GM21526 (cell line): Measurements from ENCODE around the gene HIBCH.

Source experiments
- ATAC-seq: cut with Tn5 transposase; IDR thresholded peaks from one replicate; pipeline ENCODE4 v1.9.1; 2021; ENCODE audit warnings: moderate library complexity; ENCODE audit not compliant: unreplicated experiment, low FRiP score

HIBCH gene

DNA sequence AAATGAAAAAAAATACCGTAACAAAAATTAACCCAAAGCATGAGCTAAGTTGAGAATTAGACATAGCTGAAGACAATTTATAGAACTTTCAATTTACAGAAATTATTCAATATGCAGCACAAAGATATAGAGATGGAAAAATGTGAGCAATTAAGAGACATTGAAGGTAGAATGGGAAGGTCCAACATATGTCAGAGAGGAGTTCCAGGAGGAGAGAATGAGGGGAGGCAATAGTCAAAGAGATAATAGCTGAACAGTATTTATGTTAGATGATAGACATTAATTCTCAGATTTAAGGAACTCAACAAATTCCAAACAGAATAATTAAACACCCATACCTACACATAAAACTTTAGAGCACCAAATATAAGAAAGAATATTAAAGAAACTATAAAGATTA, 154.1 kb downstream of the HIBCH start:
- no peak for ATAC-seq

DNA sequence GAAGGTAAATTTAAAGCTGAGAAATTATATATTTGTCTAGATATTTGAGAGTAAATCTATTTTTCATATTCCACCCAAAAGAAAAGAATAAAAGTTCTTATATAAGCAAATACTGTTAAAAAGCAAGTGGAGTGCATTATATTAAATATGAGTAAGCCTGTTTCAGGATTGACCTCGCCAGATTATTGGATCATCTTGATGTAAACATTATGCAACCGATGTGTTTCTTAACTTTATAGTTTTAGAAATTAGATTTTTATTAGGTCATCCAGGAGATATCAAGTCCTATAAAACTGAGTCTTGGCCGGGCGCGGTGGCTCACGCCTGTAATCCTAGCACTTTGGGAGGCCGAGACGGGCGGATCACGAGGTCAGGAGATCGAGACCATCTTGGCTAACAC, 156.8 kb downstream of the HIBCH start:
- no peak for ATAC-seq

DNA sequence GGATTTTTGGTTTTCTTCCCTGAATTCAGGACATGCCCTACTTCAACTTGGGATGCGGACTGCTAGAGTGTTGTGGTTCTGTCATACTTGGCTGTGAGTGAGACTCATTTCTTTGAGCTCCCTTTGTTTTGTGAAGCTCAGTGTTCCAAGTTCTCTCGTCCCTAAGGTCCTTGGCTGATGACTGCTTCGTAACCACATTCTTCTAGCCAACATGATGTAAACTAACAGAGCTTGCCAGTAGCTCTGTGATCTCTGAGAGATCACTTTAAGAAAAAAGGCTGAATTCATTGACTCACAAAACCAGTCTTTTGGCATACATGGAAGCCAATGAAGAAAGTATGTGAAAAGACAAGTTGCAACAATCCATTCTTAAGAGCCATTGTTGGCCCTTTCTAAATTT, 160.2 kb downstream of the HIBCH start:
- ATAC-seq: no peak

DNA sequence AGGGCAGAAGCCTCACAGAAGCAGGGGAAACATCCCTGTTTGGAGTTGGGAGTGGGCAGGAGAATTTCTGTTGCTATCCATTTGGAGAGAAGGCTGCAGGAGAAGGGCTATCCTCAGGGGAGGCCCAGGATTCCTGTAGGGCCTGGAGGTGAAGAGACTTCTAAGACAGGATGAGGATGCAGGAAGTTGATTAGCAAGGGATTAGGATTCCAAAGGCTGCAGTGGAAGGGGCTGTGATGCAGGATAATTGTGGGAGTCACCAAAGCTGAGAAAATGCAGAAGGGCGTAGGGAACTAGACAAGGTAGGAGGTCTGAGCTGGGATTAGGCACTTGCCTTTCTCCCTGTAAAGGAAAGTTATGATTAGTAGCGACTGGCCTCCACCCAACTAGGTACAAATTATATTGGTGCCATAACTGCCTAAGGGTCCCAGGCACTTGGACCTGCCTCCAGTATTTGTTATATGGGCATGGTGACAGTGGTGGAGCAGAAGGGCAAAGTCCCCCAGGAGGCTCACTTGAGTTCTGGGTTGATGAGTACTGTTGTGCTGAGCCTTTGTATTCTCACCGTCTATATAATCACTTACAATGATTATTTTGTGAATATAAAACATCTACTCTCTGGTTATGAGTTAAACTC, 160.7 kb downstream of the HIBCH start:
- no peak for ATAC-seq

DNA sequence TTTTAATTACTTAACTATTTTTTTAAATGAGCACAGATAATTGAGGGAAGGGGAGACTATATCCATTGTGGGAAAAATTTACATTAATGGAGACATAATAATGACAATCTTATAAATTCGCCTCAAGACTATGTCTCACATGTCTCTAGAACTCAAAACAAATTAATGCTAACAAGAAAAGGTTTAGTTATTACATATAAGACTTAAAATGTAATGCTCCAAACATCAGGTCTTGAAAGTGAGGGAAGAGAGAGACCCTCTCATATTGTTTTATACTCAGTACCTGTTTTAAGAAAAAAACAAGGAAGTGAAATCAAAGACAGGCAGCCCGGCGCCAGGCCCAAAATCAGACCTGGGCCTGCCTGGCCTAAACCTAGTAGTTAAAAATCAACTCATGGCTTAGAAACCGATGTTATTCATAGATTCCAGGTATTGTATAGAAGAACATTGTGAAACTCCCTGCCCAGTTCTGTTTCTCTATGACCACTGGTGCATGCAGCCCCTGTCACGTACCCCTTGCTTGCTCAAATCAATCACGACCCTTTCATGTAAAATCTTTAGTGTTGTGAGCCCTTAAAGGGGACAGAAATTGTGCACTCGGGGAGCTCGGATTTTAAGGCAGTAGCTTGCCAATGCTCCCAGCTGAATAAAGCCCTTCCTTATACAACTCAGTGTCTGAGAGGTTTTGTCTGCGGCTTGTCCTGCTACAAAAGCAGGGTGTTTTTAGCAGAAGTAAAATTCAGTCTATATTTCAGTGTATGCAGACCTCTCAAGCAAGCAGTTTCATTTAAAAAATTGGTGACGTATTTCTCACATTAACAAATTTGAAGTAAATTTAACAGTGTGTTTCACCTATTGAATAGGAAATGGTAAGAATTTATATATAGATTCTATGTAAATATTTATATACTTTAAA, 161.8 kb downstream of the HIBCH start:
- ATAC-seq: peak; percentile 56

DNA sequence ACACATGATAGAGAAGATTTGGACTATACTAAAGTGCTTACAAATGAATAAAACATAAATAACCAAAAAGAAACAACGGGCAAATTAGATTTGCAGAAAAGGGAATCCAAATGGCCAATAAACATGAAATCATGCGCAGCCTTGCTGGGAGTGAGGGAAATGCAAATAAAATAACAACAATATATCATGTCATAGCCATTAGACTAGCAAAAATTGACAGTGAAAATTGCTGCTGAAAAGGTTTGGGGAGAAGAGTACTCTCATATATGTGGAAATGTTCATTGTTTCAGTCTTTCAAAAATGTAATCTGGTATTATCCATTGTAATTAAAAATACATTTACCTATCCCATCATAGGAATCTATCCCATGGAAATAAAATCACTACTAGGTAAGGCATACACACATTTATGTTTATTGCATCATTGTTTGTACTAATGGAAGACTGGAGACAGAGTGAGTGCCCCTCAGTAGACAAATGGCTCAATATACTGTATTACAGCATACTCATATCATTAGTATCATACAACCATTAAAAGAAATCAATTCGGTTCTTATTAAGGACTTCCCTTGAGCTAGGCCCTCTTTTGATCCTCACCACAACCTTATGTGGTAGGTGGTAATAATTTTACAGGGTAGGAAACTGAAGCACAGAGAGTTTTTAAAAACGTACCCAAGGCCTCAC, 163.0 kb downstream of the HIBCH start:
- ATAC-seq: no peak
